Measurements from ENCODE around the gene TUBGCP6.

TUBGCP6 gene

DNA sequence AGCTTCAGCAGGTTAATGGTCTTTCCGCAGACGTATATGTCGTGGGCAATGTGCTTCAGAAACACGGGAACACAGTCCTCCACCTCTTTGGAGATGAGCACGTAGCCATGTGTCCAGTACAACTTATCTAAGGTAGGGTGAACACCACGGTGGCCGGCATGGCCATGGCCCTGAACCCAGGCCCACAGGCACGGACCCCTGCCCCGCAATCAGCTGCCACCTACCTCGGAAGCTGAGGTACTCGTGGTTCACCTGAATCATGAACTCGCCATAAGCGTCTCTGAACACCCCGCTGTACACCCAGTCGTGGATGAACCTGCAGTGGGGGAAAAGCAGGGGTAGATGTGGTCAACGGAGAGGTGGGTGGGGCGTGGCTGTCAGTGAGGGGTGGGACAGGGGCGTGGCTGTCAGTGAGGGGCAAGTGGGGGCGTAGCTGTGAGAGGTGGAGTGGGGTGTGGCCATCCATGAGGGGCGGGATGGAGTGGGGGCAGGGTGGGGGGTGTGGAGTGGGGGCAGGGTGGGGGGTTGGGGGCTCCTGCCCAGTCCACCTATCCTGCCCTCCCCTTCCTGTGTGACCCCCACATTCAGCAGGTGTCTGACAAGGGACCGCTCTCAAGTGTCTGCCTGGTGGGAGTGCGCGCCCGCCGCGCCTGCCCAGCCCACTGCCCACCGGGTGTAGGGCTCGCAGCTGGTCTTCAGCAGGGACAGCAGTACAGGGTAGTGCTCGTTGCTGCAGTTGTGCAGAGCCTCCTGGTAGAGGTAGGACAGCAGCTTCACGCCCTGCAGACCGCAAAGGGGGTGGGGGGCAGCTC lies 18.6 kb downstream of the TUBGCP6 start:
- no peak for DNase-seq

DNA sequence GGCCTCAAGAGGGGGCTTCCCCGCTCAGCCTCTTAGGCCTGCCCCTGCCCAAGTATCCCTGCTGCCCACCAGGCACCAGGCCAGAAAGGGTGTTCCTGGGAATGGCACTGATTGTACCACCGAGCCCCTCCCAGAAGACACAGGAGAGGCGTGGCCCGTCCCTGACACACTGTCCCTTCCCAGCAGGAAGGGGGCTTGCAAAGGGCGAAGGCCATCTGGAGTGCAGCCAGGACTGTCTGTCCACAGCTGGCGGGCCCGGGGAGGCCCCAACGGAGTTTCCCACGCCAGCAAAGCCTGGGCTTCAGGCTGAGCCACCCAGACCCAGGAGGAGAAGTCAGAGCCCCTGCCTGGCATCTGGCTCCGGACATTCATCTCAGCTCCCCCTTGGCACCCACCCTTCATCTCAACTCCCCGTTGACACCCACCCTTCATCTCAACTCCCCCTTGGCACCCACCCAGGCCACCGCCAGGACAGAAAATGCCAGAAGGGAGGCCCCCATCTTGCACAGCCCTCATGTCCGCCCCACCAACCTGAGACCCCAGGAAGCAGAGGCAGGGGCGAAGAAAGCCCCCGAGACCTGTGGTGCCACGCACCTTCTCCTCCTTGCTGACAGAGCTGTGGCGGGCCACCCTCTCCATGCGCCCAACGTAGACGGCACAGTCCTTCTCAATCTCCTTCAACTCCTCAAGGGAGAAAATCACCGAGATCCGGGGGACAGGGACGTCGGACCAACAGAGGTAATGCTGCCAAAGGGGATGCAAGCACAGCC lies 19.4 kb downstream of the TUBGCP6 start:
- DNase-seq: no peak

DNA sequence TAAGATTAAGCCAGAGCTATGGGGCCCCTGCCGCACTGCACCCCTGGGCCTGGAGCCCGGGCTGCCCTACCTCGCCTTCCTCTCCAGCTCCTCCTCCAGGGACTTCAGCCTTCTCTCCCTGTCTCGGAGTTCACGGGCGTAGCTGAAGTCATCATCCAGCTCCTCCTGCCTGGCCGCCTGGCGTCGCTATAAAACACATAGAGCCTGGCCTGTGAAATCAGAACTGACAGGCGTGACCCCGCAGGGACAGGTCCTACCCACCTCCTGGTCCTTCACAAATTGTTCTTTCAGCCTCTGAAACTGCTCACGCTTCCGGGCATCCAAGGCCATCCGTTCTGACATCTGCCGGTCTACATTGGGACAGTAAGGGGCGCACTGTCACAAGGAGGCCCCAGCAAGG lies 20.8 kb downstream of the TUBGCP6 start:
- DNase-seq: no peak

DNA sequence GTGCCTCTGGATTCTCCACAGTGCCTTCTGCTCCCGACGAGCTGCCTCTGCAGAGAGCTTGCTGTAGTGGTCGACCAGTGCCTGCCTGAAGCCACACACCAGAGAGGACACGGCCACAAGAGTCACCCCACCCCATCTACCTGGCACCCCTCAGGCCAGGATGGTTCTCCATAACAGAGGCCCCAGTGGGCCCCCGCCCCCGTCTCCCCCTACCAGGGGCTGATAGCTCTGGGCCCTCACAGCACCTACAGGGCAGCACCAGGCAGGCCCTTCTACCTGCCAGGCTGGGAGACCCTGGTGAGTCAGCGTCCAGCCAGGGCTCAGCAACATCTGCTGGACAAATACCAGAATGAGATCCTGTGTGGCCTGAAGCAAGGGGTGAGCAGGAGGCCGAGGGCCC lies 22.3 kb downstream of the TUBGCP6 start:
- no peak for DNase-seq

DNA sequence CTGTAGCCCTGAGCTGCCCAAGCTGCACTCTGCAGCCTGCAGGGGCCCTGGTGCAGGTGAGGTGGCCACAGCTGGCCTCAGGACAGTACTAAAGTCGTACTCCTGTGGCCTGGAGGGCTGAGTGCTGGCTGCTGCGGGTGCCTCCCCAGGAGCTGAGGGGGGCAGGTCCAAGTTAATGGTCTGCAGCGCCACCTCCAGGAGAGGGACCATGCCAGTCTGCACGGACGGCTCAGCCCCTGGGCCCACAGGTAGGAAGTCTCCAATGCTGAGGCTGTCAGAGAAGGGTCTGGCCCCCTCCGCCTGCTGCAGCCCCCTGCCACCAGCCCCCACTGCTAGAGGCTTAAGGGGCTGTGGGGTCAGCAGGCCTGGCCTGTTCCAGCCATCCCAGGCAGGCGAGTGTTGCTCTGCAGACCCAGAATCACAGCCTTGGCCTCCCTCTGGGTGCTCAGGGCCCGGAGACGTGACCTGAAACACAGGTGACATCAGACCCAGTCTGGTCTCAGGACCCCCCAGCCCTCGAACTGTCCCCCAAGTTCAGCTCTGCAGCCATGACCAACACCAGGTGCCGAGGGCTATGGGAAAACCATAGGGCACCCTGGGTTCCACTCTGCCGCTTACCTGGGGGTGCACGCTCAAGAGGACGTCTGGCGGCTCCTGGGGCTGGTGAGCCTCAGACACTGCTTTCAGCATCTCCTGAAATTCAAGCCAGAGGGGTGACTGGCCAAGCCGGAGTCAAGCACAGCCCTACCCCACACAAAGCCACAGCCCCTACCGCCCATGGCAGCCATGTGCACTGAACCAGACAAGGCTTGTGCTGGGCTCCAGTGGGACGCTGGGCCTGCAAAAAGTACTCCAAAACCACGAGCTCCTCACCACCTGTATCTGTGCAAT lies 23.2 kb downstream of the TUBGCP6 start:
- DNase-seq: no peak

DNA sequence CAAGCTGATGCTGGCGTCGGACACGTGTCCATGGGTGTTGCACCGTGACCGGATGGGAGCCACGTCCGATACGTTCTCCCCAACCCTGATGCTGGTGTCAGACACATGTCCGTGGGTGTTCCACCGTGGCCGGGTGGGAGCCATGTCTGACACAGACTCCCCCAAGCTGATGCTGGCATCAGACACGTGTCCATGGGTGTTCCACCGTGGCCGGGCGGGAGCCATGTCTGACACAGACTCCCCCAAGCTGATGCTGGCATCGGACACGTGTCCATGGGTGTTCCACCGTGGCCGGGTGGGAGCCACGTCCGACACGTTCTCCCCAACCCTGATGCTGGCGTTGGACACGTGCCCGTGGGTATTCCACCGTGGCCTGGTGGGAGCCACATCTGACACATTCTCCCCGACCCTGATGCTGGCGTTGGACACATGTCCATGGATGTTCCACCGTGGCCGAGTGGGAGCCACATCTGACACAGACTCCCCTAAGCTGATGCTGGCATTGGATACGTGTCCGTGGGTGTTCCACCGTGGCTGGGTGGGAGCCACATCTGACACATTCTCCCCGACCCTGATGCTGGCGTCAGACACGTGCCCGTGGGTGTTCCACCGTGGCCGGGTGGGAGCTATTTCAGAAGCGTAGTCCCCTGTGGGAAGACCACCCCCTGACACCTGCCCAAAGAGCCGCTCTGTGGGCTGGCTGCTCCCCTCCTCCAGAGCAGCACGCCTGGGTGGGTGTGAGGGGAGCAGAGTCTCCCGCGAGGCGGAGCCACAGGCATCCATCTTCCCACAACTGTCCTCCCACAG lies 24.0 kb downstream of the TUBGCP6 start:
- no peak for DNase-seq

DNA sequence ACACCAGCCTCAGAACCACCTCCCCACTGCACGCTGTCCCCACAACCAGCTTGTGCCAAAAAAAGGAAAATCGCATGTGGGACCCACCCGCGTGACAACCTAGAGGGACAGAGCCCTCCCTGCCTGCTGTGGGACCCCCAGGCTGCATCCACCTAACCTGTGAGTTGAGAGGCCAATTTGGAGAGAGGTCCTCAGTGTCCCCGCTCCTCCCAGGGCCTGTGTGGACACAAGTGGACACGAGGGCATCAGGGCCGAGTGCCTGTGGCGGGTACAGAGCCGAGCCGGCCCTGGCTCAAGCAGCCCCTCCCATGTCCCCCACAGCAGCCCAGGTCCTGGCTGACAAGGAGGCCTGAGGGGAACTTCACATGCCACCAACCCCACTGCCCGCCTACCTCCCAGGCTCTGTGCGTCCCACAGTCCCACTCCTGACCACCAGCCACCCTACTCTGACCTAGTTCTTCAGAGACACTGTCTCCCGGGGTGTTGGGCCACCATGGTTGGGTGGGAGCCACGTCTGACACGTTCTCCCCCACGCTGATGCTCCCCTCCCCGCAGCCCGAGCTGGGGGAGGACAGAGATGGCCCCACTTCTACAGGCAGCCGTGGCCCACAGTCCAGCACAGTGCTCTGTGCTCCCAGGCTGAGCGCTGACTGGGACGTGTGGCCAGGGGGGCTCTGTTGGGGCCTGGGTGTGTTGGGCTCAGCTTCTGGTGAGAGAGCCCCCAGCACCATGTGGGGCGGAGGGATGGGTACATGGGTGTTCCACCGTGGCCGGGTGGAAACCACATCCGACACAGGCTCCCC lies 24.8 kb downstream of the TUBGCP6 start:
- DNase-seq: no peak

DNA sequence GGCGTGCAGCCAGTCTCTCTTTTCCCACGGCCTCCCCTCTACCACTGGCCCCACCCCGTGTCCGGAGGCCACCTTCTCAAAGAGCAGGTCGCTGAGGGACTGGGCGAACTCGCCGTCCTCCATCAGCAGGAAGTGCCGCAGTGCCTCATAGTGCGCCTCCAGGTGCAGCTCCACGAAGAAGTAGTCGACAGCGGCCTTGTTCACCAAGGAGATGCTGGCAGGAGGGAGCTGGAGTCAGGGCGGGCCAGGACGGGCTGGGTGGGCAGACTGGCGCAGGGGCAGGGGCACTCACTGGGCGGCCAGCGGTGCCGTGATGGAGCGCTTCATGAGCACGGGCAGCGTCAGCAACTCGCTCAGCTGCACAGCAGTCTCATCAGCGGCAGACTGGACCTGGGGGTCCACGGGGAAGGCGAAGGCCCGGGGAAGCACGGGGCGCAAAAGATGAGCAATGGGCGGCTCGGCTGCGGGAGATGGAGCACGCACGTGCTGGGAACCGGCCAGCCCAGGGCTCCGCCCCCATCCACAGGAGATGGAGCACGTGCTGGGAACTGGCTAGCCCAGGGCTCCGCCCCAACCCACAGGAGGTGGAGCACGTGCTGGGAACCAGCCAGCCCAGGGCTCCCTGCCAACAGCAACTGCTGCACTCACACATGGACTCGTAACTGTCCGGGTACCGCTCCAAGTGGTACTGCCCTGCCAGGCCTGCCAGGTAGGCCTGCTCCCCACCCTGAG lies 25.7 kb downstream of the TUBGCP6 start:
- peak in 1 of 2 experiments; percentile 31 for DNase-seq

DNA sequence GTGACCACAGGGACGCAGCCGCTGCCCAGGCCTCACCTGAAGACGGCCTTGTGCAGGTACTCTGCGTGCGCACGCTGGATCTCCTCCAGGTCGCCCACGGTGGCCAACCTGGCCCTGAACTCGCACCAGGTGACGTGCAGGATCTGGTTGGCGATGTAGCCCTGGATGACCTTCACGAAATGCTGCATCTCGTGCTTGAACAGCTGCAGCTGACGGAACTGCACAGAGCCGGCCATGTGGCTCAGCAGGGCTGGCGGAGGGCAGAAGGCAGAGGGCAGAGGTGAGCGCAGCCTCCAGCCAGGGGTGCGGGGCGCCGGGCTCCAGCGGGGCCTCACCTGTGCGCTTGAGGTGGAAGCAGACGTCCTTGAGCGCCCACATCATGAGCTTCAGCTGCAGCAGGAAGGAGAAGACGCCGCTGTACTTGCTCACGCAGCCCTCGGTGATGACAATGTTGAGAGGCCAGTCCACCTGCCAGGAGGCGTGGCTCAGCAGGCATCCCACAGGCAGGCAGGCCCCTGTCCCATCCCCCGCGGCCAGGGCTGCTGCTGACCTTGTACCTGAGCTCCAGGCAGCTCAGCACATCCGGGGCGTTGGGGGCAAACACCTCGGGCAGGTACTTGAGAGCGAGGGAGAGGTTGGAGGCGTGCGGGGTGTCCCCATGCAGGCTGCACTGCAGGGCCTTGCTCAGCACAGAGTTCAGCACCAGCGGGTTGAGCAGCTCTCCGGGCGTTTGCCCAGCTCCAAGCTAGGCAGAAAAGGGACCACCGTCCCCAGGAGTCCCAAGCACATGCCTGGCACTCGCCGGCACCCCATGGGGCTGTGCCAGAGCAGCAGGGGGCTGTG lies 26.4 kb downstream of the TUBGCP6 start:
- DNase-seq: no peak

DNA sequence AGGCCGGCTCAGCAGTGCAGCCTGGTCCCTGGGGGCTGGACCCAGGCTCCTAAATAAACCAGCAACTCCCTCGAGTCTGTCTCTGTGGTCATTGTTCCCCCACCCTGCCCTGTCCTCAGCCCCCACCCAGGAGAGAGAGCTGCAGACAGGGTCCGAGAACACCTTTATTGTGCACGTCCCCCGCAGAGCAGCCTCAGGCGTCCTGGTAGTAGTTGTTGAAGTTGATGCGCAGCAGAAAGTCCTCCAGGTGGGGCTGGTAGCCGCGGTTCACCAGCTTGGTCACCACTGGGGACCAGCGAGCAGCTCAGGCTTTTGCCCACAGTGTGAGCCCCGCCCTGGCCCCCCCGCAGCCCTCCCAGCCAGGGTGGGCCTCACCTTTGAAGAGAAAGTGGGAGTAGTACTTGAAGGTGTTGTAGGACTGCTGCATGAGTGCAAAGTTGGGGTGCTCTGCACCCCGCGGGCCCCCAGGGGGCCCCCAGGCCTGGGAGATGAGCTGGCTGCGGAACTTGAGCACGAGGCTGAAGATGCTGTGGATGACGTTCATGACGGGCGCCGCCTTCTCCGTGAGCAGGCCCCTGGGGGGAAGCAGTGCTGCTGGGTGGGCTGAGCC lies 27.2 kb downstream of the TUBGCP6 start:
- DNase-seq: no peak

DNA sequence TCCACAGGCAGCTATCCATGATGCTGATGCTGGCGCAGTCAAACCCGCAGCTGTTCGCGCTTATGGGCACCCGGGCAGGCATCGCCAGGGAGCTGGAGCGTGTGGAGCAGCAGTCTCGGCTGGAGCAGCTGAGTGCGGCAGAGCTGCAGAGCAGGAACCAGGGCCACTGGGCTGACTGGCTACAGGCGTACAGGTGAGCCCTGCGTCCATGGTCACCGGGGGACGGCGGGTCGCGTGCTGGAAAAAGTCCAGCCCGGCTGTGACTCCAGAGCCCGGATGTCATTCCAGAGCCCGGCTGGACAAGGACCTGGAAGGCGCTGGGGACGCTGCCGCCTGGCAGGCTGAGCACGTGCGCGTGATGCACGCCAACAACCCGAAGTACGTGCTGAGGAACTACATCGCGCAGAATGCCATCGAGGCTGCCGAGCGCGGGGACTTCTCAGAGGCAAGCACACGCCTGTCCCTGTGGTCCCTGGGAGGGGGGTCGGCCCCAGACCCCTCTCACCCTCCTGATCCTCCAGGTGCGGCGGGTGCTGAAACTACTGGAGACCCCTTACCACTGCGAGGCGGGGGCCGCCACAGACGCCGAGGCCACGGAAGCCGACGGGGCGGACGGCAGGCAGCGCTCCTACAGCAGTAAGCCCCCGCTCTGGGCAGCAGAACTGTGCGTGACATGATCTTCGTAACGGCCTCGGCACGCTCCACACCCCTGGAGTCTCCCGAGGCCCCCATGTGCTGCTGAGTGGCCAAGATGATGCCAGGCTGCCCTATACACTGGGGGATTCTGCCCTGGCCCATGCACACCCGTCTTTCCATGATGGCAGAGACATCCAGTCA lies 27.9 kb downstream of the TUBGCP6 start:
- no peak for DNase-seq

DNA sequence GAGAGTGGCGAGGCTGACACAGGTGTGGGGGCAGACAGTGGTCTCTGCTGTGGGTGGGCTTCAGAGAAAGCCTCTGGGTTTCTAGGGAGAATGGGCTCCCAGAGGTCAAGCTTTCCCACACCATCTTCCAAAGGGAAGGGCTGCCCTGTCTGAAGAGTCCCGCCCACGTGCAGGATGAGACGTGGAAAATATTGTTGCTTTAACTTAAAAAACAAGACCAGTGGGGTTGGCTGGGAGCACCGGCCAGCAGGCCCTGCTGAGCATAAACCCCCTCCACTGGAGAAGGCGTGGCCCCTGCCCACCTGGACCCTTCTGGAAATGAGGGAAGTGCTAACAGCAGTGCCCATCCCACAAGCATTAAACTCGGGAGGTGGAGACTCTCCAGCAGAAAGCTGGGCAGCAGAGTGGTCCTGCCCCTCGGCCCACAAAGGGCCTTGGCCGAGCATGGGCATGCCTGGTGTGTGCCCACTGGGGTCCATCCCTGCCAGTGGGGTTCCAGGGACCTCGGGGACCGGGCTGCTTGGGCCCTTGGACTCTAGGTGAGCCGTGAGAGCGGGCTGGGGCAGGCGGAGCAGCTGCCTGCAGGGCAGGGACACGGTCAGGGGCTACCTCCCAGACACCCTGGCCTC lies 28.7 kb downstream of the TUBGCP6 start:
- DNase-seq: no peak

DNA sequence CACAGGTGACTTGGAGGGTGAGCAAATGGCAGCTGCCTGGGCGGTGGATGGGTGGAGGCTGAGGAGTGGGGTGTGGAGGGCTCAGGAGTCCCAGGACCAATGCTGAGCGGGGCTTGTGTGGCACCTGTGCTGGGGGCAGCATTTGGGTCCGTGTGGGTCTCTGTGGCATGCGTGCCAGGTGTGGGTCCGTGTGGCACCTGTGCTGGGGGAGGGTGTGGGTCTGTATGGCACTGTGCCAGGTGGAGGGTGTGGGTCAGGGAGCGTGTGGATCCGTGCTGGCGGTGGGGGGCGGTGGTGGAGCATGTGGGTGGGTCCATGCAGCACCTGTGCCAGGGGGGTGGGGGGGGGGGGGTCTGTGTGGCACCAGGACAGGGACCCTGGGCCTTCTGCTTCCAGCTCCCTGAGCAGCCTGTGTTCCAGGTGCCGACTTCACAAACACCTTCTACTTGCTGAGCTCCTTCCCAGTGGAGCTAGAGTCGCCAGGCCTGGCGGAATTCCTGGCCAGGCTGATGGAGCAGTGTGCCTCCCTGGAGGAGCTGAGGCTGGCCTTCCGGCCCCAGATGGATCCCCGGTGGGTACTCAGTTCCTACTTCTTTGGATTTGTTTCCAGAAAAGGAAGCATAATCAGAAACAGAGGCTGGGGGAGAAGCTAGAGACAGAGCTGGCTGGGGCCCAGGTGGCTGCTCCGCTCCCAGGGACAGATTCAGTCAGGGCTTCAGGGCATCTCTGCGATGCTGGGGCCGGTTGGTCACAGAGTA lies 29.3 kb downstream of the TUBGCP6 start:
- DNase-seq: no peak

DNA sequence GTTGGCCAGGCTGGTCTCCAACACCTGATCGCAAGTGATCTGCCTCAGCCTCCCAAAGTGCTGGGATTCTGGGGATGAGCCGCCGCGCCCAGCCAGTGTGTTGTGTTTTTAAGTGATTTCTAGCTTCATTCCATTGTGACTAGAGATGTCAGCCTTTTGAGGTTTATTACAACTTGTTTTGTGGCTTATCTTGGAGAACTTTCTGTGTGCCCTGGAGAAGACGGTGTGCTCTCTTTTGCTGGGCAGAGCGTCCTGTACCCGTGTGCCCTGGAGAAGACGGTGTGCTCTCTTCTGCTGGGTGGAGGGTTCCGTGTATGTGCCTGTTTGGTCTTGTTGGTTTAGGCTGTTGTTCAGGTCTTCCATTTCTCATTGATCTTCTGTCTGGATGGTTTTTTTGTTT lies 31.6 kb downstream of the TUBGCP6 start:
- no peak for DNase-seq

DNA sequence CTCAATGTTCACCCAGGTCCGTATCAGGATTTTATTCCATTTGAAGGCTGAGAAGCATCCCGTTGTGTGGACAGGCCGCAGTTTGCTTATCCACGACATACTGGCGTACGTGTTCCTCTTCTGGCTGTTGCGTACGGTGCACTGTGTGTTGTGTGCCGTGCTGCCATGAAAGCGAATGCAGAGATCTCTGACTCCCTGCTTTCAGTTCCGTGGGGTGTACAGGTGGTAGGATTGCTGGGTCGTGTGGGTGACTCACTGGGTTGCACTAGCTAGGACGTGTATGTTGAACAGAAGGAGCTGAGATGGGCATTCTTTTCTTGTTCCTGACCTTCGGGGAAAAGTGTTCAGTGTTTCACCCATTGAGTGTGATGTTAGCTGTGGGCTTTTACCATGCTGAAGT lies 33.7 kb downstream of the TUBGCP6 start:
- no peak for DNase-seq

DNA sequence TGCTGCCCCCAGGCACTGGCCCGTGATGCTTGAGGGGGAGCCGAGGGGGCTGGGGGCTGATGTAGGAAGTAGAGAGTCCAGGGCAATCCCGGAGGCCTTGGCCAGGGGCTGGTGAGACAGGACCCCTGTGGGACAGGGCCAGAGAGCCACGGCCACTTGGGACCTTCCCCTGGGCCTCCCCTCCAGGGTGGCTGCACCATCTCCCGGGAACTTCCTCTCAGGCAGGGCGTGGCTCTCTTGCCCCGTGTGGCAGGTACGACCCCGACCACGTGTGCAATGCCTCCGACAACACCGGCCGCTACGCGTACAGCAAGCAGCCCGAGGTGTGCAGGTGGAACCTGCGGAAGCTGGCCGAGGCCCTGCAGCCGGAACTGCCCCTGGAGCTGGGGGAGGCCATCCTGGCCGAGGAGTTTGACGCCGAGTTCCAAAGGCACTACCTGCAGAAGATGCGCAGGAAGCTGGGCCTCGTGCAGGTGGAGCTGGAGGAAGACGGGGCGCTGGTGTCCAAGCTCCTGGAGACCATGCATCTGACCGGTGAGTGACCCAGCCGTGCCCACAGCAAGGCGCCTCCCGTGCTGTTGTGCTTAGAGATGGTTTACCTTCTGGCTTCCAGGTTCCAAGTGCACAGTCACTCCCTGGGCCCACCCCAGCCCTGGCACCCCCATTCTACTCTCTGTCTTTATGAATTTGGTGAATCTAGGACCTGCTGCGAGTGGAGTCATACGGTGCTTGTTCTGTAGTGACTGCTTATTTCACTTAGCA lies 34.3 kb downstream of the TUBGCP6 start:
- no peak for DNase-seq

Data from NCI-H1930 (cell line).